Kasumi-1 (cell line): ENCODE measurements around the gene LAMP1.
"Not testable (repeated sequence)": the region's sequence is repeated elsewhere in the genome, so short reads cannot be mapped to it uniquely, and the experiment has no call there.

Experiments used
- DNase-seq, 2 experiments: peaks; one replicate each; lab custom pipeline; 2025; lab: John Stamatoyannopoulos, UW

Gene LAMP1

GRCh38 chr13:113356596-113356995 lies 59.6 kb downstream of the LAMP1 start:
- no peak for DNase-seq

- no peak for DNase-seq
Observed at GRCh38 chr13:113357529-113357928, 60.5 kb downstream of the LAMP1 start.

DNA sequence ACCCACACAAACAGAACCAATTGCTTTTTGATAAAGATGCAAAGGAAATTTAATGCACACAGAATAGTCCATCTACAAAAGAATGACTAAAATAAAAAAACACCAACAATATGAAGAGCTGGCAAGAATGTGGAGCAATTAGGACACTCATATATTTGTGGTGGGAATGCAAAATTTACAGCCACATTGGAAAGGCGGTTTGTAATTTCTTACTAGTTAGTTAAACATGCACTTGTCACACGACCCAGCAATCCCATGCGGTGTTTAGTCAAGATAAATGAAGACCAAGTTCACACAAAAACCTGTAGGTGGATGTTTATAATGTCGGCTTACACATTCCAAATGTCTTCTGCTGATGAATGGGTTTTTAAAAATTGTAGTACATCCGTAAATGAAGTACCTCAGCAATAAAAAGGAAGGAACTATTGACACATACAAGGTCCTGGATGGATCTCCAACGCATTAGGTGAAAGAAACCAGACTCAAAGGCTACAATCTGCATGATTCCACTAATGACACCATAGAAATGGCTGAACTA lies 61.7 kb downstream of the LAMP1 start:
- DNase-seq = no peak

DNA sequence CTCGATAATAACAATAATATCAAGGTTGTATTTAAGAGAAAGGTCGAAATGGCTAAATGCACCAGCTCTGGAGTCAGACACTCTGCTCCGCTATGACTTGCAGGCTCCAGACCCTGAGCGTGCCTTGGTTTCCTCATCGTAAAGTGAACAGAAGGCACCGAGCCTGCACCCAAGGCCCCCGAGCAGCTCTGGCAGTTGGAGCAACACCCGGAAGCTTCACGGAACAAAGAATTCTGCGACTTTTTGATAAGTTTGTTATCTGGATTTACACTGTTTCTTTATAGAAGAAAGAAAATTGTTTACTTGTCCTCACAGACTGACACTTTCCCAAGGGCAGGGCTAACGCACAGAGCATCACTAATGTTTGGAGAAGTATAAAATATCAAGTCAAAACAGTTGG lies 62.5 kb downstream of the LAMP1 start:
- no peak for DNase-seq

DNA sequence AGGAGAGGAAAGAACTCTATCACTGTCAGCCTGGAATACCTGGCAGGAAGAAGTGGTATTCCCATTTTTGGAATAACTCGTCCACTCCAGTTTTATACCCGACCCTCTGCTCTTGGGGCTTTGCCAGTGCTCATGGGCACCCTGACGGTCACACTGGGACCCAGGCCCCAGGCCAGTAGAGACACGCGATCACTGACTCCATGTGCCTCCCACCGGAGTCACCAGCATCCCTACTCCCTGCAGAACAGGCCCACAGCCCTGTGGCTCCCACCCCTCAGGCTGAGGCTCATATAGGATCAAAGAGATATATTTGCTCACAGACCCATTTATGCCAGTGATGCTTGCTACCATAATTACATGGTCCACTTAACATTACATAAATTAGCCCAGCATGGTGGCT lies 63.4 kb downstream of the LAMP1 start:
- no peak for DNase-seq

- no peak for DNase-seq
Observed at GRCh38 chr13:113361406-113361805, 64.4 kb downstream of the LAMP1 start.

- no peak for DNase-seq
Observed at GRCh38 chr13:113364311-113364889, 67.4 kb downstream of the LAMP1 start.

GRCh38 chr13:113364901-113365582 lies 68.0 kb downstream of the LAMP1 start:
- DNase-seq = no peak

- DNase-seq = no peak
Observed at GRCh38 chr13:113365583-113365970, 68.5 kb downstream of the LAMP1 start.

GRCh38 chr13:113365971-113366588 lies 69.0 kb downstream of the LAMP1 start:
- DNase-seq = no peak

DNA sequence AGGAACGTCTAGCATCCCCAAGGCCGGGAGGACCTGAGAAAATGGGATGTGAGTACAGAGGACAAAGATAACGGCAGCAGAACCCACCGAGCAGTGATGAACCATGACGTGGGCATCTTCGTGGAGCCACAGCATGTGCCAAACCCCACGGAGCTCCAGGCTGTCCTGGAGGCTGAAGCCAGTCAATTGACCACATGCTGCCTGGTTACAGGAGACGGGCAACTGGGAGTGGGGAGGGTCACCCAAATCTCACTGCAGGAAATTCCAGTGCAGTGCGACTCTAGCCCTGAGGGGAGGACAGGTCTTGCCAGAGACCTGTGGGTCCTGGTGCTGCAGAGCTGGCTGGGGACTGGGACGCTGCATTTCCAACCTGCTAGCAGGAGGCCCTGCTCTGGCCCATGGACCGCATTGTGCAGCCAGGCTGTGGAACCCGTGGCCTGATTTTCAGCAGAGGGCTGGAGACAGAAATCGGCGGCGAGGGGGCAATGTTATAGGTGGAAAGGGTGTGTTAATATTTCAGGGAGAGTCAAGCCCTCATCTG lies 70.1 kb downstream of the LAMP1 start:
- no peak for DNase-seq

DNA sequence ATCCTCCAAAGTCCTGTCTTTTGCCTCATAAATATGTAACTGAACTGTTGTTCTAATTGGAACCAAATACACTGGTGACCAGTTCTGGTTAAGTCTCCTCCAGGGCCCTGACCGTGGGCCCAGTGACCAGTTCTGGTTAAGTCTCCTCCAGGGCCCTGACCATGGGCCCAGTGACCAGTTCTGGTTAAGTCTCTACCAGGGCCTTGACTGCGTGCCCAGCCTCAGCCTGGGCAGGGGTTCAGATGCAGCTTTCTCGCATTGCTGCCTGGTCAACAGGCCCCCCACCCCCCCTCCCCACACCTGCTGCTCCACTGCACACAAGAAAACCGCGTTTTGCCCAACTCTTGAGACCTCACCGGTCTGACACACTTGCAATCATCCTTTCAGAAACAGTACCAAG lies 70.7 kb downstream of the LAMP1 start:
- no peak for DNase-seq

GRCh38 chr13:113368353-113368752 lies 71.3 kb downstream of the LAMP1 start:
- DNase-seq = not testable (repeated sequence)

DNA sequence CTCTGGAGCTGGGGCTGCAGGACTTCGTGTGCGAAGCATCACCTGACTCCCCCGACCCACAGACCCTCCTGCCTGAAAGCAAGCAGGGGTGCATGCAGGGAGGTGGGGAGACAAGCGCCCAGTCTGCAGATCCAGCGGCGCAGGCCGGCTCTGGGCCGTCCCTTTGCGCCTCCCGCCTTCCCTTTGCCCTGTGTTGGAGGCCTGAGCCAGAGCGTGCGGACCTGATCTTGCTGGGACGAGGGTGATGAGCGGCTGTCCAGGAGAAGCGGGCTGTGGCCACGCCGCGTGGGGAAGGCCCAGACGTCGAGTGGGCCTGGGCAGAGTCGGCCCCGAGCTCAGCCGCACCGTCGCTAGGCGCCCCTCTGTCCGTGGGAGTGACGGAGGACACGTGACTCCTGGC lies 72.2 kb downstream of the LAMP1 start:
- no peak for DNase-seq

- no peak for DNase-seq
Observed at GRCh38 chr13:113369881-113370280, 72.8 kb downstream of the LAMP1 start.

GRCh38 chr13:113371061-113371460 lies 74.0 kb downstream of the LAMP1 start:
- no peak for DNase-seq

- not testable (repeated sequence) for DNase-seq
Observed at GRCh38 chr13:113371701-113372100, 74.7 kb downstream of the LAMP1 start.
